Fibroblast of lung (primary cell): ENCODE results near the gene RGS1. TPM values are rescaled to one million over a fixed set of nuclear protein-coding genes. Genes with fewer than 3 reads are reported as not detected.

Experiments
- DNase-seq, 2 donors: peaks; one replicate each; pipeline versions ENCODE4 v3.0.0 to v3.0.0-alpha.2; 2010; ENCODE audit warnings: low read depth in 2 of 2
- H2AFZ ChIP-seq: 2 replicates; pipeline ENCODE4 v1.5.1; 2012; ENCODE audit warnings: low read length, control low read depth, inconsistent platforms
- H3K27ac ChIP-seq: 2 replicates; pipeline ENCODE4 v1.5.1; 2011; ENCODE audit warnings: low read length, control low read depth; ENCODE audit not compliant: insufficient read depth
- H3K27me3 ChIP-seq: 2 replicates; pipeline ENCODE4 v1.5.1; 2011; ENCODE audit warnings: mild to moderate bottlenecking, low read length; ENCODE audit not compliant: control insufficient read depth, insufficient read depth
- H3K36me3 ChIP-seq: 2 replicates; pipeline ENCODE4 v1.5.1; 2011; ENCODE audit warnings: low read length; ENCODE audit not compliant: control insufficient read depth, insufficient read depth
- H3K4me1 ChIP-seq: 2 replicates; pipeline ENCODE4 v1.5.1; 2011; ENCODE audit warnings: low read length; ENCODE audit not compliant: control insufficient read depth, insufficient read depth; ENCODE audit errors: extremely low read depth
- H3K4me2 ChIP-seq: 2 replicates; pipeline ENCODE4 v1.5.1; 2011; ENCODE audit warnings: low read length, control low read depth; ENCODE audit not compliant: insufficient read depth; ENCODE audit errors: extremely low read depth
- H3K4me3 ChIP-seq, 4 experiments: fragments of 200-600 bp in 1 of 4; sonication (generic) in 1 of 4; replicated peaks in 1 of 4; 2 replicates each; pipeline ENCODE4 v1.5.1; 2011 to 2016; ENCODE audit warnings: low read length in 4 of 4, low read depth in 3 of 4, mild to moderate bottlenecking in 3 of 4, control low read depth in 2 of 4, inconsistent platforms in 1 of 4, mixed read lengths in 1 of 4; ENCODE audit not compliant: insufficient read depth in 1 of 4; ENCODE audit errors: control extremely low read depth in 1 of 4
- H3K79me2 ChIP-seq: 2 replicates; pipeline ENCODE4 v1.5.1; 2012; ENCODE audit warnings: mild to moderate bottlenecking, low read length, inconsistent platforms; ENCODE audit not compliant: control insufficient read depth, insufficient read depth
- H3K9ac ChIP-seq: 2 replicates; pipeline ENCODE4 v1.5.1; 2011; ENCODE audit warnings: mild to moderate bottlenecking, low read length, control low read depth; ENCODE audit not compliant: insufficient read depth
- H3K9me3 ChIP-seq: 2 replicates; pipeline ENCODE4 v1.5.1; 2012; ENCODE audit warnings: low read depth, low read length; ENCODE audit not compliant: control insufficient read depth, insufficient read depth
- H4K20me1 ChIP-seq: 2 replicates; pipeline ENCODE4 v1.5.1; 2011; ENCODE audit warnings: low read length; ENCODE audit not compliant: control insufficient read depth, insufficient read depth; ENCODE audit errors: extremely low read depth
- CTCF ChIP-seq, 2 donors: IDR thresholded peaks in 1 of 2; conservative IDR thresholded peaks in 1 of 2; 1 replicate in 1 of 2; 2 replicates in 1 of 2; pipeline ENCODE4 v1.5.1; 2011 to 2012; ENCODE audit warnings: low read length in 2 of 2, control low read depth in 1 of 2, inconsistent platforms in 1 of 2, low read depth in 1 of 2, mild to moderate bottlenecking in 1 of 2
- EZH2 ChIP-seq: IDR thresholded peaks from 2 replicates; pipeline ENCODE4 v1.5.1; 2012; ENCODE audit warnings: low read length, control low read depth, mild to moderate bottlenecking; ENCODE audit errors: missing control alignments
- polyA plus RNA-seq, 2 donors: library from polyadenylated mRNA; depleted of rRNA in 1 of 2; stranded (reverse) in 1 of 2; unstranded in 1 of 2; fragments of >200 nt; gene quantifications; 2 replicates each; pipeline ENCODE4 v1.2.1, GENCODE V29; 2011 to 2012; ENCODE audit warnings: missing spikeins in 1 of 2
- total RNA-seq: library from RNA; depleted of rRNA; stranded (reverse); fragments of >200 nt; gene quantifications from 2 replicates; pipeline ENCODE4 v1.2.1, GENCODE V29; 2014

RGS1 gene
- total and polyA plus RNA-seq, 2 donors (not counting 1 experiment from before 2014, with no cell fraction given) = 0.18 to 0.50 TPM

- H3K36me3 ChIP-seq = no peaks in the 10 kb centered on the region
- no peak overlapping the region for H3K9ac ChIP-seq
- H3K4me3 ChIP-seq = no peak overlapping the region
- H3K27ac ChIP-seq = no peak overlapping the region
- peak; percentile 65 to 80 for DNase-seq
- H3K27me3 ChIP-seq = no peaks in the 10 kb centered on the region
- H3K9me3 ChIP-seq = no peaks in the 10 kb centered on the region
- no peaks in the 10 kb centered on the region for H4K20me1 ChIP-seq
- TF ChIP-seq EZH2 (no peak), CTCF (conservative IDR thresholded peaks at IDR 0.05 in 1 of 2, IDR thresholded peaks at IDR 0.05 in 1 of 2; ENCODE audit: low read depth in 1 of 2, low read length in 2 of 2) (no peak)
- no peak overlapping the region for H3K4me2 ChIP-seq
- H3K79me2 ChIP-seq = no peaks in the 10 kb centered on the region
- H2AFZ ChIP-seq = no peak overlapping the region
- no peaks in the 10 kb centered on the region for H3K4me1 ChIP-seq
Measured at GRCh38 chr1:192588546-192588945, 13.0 kb downstream of the RGS1 start.

GRCh38 chr1:192589813-192590212 is 14.2 kb downstream of the RGS1 start:
- no peaks in the 10 kb centered on the region for H3K9me3 ChIP-seq
- DNase-seq = peak in 1 of 2 donors; percentile 40
- no peaks in the 10 kb centered on the region for H3K36me3 ChIP-seq
- no peaks in the 10 kb centered on the region for H4K20me1 ChIP-seq
- H3K4me3 ChIP-seq = no peak overlapping the region
- H3K9ac ChIP-seq = no peak overlapping the region
- no peaks in the 10 kb centered on the region for H3K79me2 ChIP-seq
- no peak overlapping the region for H3K27ac ChIP-seq
- no peak overlapping the region for H3K4me2 ChIP-seq
- H2AFZ ChIP-seq = no peak overlapping the region
- TF ChIP-seq EZH2 (no peak), CTCF (conservative IDR thresholded peaks at IDR 0.05 in 1 of 2, IDR thresholded peaks at IDR 0.05 in 1 of 2; ENCODE audit: low read depth in 1 of 2, low read length in 2 of 2) (no peak)
- no peaks in the 10 kb centered on the region for H3K4me1 ChIP-seq
- H3K27me3 ChIP-seq = no peaks in the 10 kb centered on the region

- DNase-seq = no peak
- Histone ChIP-seq H2AFZ (peak overlapping the region; percentile 33), H3K4me3 (no peak overlapping the region)
Measured at GRCh38 chr1:192592517-192592916, 16.9 kb downstream of the RGS1 start.

More at GRCh38 chr1:192592517-192592916, 16.9 kb downstream of the RGS1 start:
- H3K9ac ChIP-seq = no peak overlapping the region
- H3K36me3 ChIP-seq = no peaks in the 10 kb centered on the region
- H4K20me1 ChIP-seq = no peaks in the 10 kb centered on the region
- TF ChIP-seq EZH2 (no peak), CTCF (conservative IDR thresholded peaks at IDR 0.05 in 1 of 2, IDR thresholded peaks at IDR 0.05 in 1 of 2; ENCODE audit: low read depth in 1 of 2, low read length in 2 of 2) (no peak)
- H3K9me3 ChIP-seq = no peaks in the 10 kb centered on the region
- H3K27me3 ChIP-seq = no peaks in the 10 kb centered on the region
- no peak overlapping the region for H3K27ac ChIP-seq
- no peaks in the 10 kb centered on the region for H3K79me2 ChIP-seq
- H3K4me2 ChIP-seq = no peak overlapping the region
- no peaks in the 10 kb centered on the region for H3K4me1 ChIP-seq
